ENCODE measurements around the gene EMILIN2.

Gene EMILIN2

GRCh38 chr18:2959341-2959740, 112.5 kb downstream of the EMILIN2 start:
- DNase-seq = no peak

DNA sequence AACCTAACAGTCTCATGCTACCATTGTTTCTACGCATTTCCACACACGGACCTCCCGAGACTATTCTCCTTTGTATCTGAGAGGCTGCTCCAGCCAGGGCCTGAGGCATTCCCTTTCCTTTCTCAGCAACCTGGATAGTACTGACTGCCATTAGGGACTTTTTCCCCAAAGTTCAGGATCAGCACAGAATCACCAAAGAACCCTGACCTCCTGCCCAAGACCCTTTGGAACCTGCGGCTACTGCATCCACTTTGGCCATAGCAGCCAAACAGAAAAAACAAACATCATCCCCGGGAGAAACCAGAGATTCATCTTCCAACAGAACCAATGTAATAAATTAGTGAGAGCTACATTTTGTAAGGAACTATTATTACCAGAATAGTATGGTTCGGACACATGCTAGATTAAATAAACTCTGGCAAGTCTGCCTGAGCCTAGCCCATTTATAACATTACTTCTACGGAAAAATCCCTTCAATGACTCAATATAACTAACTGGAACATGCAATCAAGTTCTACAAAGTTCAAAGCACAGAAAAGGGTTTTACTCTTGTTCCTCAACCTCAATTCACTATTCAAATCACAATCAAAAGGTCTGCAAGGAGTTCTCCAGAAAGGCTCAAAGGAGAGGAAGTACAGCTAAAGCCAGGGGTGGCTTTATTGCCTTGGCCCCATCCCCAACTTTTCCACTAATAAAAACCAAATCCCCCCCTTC, 114.3 kb downstream of the EMILIN2 start:
- DNase-seq = no peak

- peak; percentile 79 for DNase-seq
Measured at GRCh38 chr18:2961821-2962220, 115.0 kb downstream of the EMILIN2 start.

DNA sequence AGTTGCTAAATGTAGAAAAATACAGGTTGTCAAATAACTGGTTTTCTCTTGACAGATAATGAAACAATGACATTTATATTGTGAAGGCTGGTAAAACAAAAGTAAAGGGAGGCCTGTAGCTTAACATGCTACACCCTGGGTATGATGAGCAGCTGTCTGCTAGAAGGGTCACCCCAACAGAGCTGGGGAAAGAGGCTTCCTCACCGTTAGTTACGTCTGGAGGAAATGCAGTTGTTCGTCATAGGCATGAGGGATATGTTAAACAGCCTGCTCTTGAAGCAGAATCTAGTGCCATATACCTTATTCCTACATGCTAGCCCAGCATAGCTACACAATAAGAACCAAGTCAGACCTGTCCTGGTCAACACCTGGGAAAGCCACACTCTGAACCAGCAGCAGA, 116.2 kb downstream of the EMILIN2 start:
- DNase-seq = no peak

GRCh38 chr18:2964361-2965010, 117.7 kb downstream of the EMILIN2 start:
- DNase-seq = no peak
